Measurements from ENCODE around the gene GPC6.

The GPC6 gene

DNA sequence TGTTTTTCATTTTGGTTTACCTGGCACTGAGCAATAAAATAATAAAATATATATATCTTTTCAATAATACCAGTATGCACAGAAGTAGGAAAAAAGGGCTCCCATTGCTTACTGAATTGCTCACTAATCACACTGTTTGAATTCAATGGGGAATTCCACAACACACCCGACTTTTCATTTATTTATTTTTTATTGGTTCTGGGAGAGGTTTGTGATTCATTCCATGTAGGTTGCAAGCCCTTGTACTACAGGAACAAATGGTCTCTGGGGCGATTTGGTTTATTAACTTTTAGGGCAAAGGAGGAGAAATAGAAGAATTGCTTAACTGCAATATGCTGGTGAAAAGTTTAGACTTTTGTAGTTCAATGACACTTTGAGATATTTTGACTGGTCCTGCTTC is 1045.4 kb downstream of the GPC6 start:
- no peaks in the 10 kb centered on the region for H3K9me2 ChIP-seq (replicated peaks; ENCODE audit: insufficient read depth, low read length)
- no peaks in the 10 kb centered on the region for H3F3A ChIP-seq (ENCODE audit: insufficient read depth, low read length)
- no peaks in the 10 kb centered on the region for H3K79me2 ChIP-seq (ENCODE audit: low read length)
- TF ChIP-seq, protein P1, sequence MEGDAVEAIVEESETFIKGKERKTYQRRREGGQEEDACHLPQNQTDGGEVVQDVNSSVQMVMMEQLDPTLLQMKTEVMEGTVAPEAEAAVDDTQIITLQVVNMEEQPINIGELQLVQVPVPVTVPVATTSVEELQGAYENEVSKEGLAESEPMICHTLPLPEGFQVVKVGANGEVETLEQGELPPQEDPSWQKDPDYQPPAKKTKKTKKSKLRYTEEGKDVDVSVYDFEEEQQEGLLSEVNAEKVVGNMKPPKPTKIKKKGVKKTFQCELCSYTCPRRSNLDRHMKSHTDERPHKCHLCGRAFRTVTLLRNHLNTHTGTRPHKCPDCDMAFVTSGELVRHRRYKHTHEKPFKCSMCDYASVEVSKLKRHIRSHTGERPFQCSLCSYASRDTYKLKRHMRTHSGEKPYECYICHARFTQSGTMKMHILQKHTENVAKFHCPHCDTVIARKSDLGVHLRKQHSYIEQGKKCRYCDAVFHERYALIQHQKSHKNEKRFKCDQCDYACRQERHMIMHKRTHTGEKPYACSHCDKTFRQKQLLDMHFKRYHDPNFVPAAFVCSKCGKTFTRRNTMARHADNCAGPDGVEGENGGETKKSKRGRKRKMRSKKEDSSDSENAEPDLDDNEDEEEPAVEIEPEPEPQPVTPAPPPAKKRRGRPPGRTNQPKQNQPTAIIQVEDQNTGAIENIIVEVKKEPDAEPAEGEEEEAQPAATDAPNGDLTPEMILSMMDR (IDR thresholded peaks at IDR 0.05; ENCODE audit: low read length) = no peak
- no peak for TF ChIP-seq EZH2phosphoT487 (IDR thresholded peaks at IDR 0.05; ENCODE audit: low read length)
- no peak for TF ChIP-seq EZH2 (optimal IDR thresholded peaks at IDR 0.05; ENCODE audit: low read depth, low read length)
- H3K27ac ChIP-seq (ENCODE audit: low read length) = no peak overlapping the region
- no peaks in the 10 kb centered on the region for H3K27me3 ChIP-seq (replicated peaks; ENCODE audit: insufficient read depth, low read length)
- no peak overlapping the region for H3K4me3 ChIP-seq (ENCODE audit: low read length)
- no peaks in the 10 kb centered on the region for H3K9me3 ChIP-seq (replicated peaks; ENCODE audit: insufficient read depth, low read length)
- no peak for DNase-seq
- H3K9ac ChIP-seq (ENCODE audit: low read length) = no peak overlapping the region
- H2AFZ ChIP-seq (ENCODE audit: low read length) = no peak overlapping the region
- no peaks in the 10 kb centered on the region for H4K20me1 ChIP-seq (ENCODE audit: insufficient read depth, low read length)
- no peaks in the 10 kb centered on the region for H3K36me3 ChIP-seq (replicated peaks; ENCODE audit: insufficient read depth, low read length)
- no peaks in the 10 kb centered on the region for H3K4me1 ChIP-seq (ENCODE audit: low read length)
- no peak overlapping the region for H3K4me2 ChIP-seq (ENCODE audit: low read depth, low read length)

DNA sequence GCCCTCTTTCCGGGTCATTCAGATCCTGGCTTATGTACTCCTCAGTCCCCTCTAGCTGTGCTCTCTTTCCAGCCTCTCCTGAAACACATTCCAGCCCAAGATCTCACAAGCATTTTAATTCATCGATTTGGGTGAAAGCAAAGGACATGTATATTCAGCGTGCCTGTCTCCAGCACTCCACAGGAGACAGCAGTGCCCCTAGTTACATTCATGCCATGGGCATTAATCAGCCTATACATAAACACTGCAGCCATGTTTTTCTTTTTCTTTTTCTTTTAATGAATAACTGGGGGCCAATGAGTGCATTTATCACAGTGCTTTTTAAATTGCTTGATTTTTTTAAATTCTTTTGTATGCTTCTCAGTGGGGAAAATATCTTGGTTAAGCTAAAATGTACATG is 1053.7 kb downstream of the GPC6 start:
- Histone ChIP-seq H3K27ac (ENCODE audit: low read length) (no peak overlapping the region), H3K36me3 (replicated peaks; ENCODE audit: insufficient read depth, low read length) (no peaks in the 10 kb centered on the region), H3K79me2 (ENCODE audit: low read length) (no peaks in the 10 kb centered on the region), H3K9ac (ENCODE audit: low read length) (no peak overlapping the region), H4K20me1 (ENCODE audit: insufficient read depth, low read length) (no peaks in the 10 kb centered on the region), H3K9me2 (replicated peaks; ENCODE audit: insufficient read depth, low read length) (no peaks in the 10 kb centered on the region), H3F3A (ENCODE audit: insufficient read depth, low read length) (no peaks in the 10 kb centered on the region), H3K4me1 (ENCODE audit: low read length) (no peaks in the 10 kb centered on the region), H3K4me2 (ENCODE audit: low read depth, low read length) (no peak overlapping the region), H2AFZ (ENCODE audit: low read length) (no peak overlapping the region), H3K27me3 (replicated peaks; ENCODE audit: insufficient read depth, low read length) (no peaks in the 10 kb centered on the region), H3K9me3 (replicated peaks; ENCODE audit: insufficient read depth, low read length) (no peaks in the 10 kb centered on the region), H3K4me3 (ENCODE audit: low read length) (no peak overlapping the region)
- no peak for DNase-seq
- TF ChIP-seq EZH2 (optimal IDR thresholded peaks at IDR 0.05; ENCODE audit: low read depth, low read length) (no peak), EZH2phosphoT487 (IDR thresholded peaks at IDR 0.05; ENCODE audit: low read length) (no peak)
- TF ChIP-seq, protein P1 (IDR thresholded peaks at IDR 0.05; ENCODE audit: low read length) = no peak

DNA sequence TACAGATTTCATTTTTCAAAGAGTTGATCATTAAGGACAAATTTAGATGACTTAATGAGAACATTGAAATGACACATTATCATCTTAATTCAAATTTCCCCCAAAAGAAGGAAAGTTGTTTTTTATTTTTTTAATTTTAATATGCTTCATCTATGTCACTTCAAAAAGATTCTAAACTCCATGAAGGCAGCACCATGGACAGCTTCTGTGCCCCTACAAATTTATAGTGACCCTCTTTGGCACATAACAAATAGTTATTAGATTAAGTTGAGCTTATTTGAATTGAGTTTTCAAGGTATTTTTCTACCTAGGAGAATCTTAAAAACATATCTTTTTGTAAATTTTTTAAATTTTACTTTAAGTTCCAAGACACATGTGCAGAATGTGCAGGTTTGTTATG is 1054.2 kb downstream of the GPC6 start:
- TF ChIP-seq EZH2phosphoT487 (IDR thresholded peaks at IDR 0.05; ENCODE audit: low read length) = no peak
- no peak for TF ChIP-seq EZH2 (optimal IDR thresholded peaks at IDR 0.05; ENCODE audit: low read depth, low read length)
- TF ChIP-seq, protein P1 (IDR thresholded peaks at IDR 0.05; ENCODE audit: low read length) = no peak
- no peak for DNase-seq
- Histone ChIP-seq H3K27ac (ENCODE audit: low read length) (no peak overlapping the region), H3K9me2 (replicated peaks; ENCODE audit: insufficient read depth, low read length) (no peaks in the 10 kb centered on the region), H3K4me2 (ENCODE audit: low read depth, low read length) (no peak overlapping the region), H3K79me2 (ENCODE audit: low read length) (no peaks in the 10 kb centered on the region), H3K4me1 (ENCODE audit: low read length) (no peaks in the 10 kb centered on the region), H3K36me3 (replicated peaks; ENCODE audit: insufficient read depth, low read length) (no peaks in the 10 kb centered on the region), H4K20me1 (ENCODE audit: insufficient read depth, low read length) (no peaks in the 10 kb centered on the region), H2AFZ (ENCODE audit: low read length) (no peak overlapping the region), H3K9me3 (replicated peaks; ENCODE audit: insufficient read depth, low read length) (no peaks in the 10 kb centered on the region), H3K9ac (ENCODE audit: low read length) (no peak overlapping the region), H3K27me3 (replicated peaks; ENCODE audit: insufficient read depth, low read length) (no peaks in the 10 kb centered on the region), H3K4me3 (ENCODE audit: low read length) (no peak overlapping the region), H3F3A (ENCODE audit: insufficient read depth, low read length) (no peaks in the 10 kb centered on the region)
